CD4-positive, alpha-beta T cell (primary cell): ENCODE measurements around the gene RCN2. TPM values are rescaled to one million over a fixed set of nuclear protein-coding genes. Genes with fewer than 3 reads are reported as not detected.

Experiments used
- ATAC-seq: fragments of 200-7000 bp; cut with Tn5 transposase; one replicate; pipeline ENCODE4 v1.10.0; 2022; ENCODE audit warnings: mild to moderate bottlenecking; ENCODE audit not compliant: poor library complexity
- CTCF ChIA-PET: fragments of 350-600 bp; sonication (Branson Sonifier 250); formaldehyde crosslinking; loops from one replicate; lab custom pipeline; 2021; ENCODE audit warnings: antibody characterized with exemption, inconsistent platforms; lab: Charles Lee
- POLR2A ChIA-PET: fragments of 350-600 bp; sonication (Branson Sonifier 250); formaldehyde crosslinking; loops from one replicate; lab custom pipeline; 2021; ENCODE audit warnings: antibody characterized with exemption, inconsistent platforms; lab: Charles Lee
- DNase-seq, 14 experiments: peaks; one replicate each; pipeline ENCODE4 v3.0.0-alpha.2; 2013 to 2020; ENCODE audit warnings: mixed read lengths in 2 of 14
- H3K27ac ChIP-seq, 2 donors: one replicate each; pipeline versions ENCODE4 v1.5.1 to v1.7.0; 2013; ENCODE audit warnings: low read length in 2 of 2, low read depth in 1 of 2, mild to moderate bottlenecking in 1 of 2
- H3K27me3 ChIP-seq, 2 experiments: 1 replicate in 1 of 2; 2 replicates in 1 of 2; pipeline versions ENCODE4 v1.6.1 to v1.7.0; 2013; ENCODE audit warnings: low read length in 2 of 2, control low read depth in 1 of 2, mild to moderate bottlenecking in 1 of 2, moderate library complexity in 1 of 2; ENCODE audit not compliant: insufficient read depth in 2 of 2, control insufficient read depth in 1 of 2
- H3K36me3 ChIP-seq: one replicate; pipeline ENCODE4 v1.6.1; 2013; ENCODE audit warnings: low read length, control low read depth; ENCODE audit not compliant: insufficient read depth
- H3K4me1 ChIP-seq: one replicate; pipeline ENCODE4 v1.6.1; 2013; ENCODE audit warnings: low read length, control low read depth; ENCODE audit not compliant: insufficient read depth
- H3K4me3 ChIP-seq: one replicate; pipeline ENCODE4 v1.5.1; 2013; ENCODE audit warnings: mild to moderate bottlenecking, low read length, moderate library complexity
- H3K9me3 ChIP-seq, 2 experiments: 1 replicate in 1 of 2; 2 replicates in 1 of 2; pipeline versions ENCODE4 v1.6.1 to v1.7.0; 2013; ENCODE audit warnings: low read length in 2 of 2, mild to moderate bottlenecking in 2 of 2, control low read depth in 1 of 2, moderate library complexity in 1 of 2; ENCODE audit not compliant: control insufficient read depth in 1 of 2, insufficient read depth in 1 of 2
- H3K27ac Mint-ChIP-seq: one replicate; pipeline ENCODE4 v1.8.0; 2020; ENCODE audit warnings: mixed read lengths
- H3K27me3 Mint-ChIP-seq: one replicate; pipeline ENCODE4 v1.8.0; 2021; ENCODE audit warnings: mixed read lengths
- H3K36me3 Mint-ChIP-seq: one replicate; pipeline ENCODE4 v1.8.0; 2021; ENCODE audit warnings: low read depth, mixed read lengths
- H3K4me1 Mint-ChIP-seq: one replicate; pipeline ENCODE4 v1.8.0; 2021; ENCODE audit warnings: low read depth, mixed read lengths
- H3K4me3 Mint-ChIP-seq: one replicate; pipeline ENCODE4 v1.8.0; 2020; ENCODE audit warnings: mild to moderate bottlenecking, mixed read lengths
- H3K9me3 Mint-ChIP-seq: one replicate; pipeline ENCODE4 v1.8.0; 2020; ENCODE audit warnings: mixed read lengths
- intact Hi-C, 2 experiments: fragments of 100-400 bp; cut with DNase I in 1 of 2; cut with micrococcal nuclease in 1 of 2; formaldehyde crosslinking; loops; one replicate each; pipeline versions ENCODE4 v1.15.1 to v1.9.0; 2023 to 2025; cut with DNase I, micrococcal nuclease
- total RNA-seq, 174 experiments: library from RNA in 2 of 174; stranded (reverse) in 2 of 174; gene quantifications; one replicate each; pipeline ENCODE4 v1.2.3 and lab custom pipeline; 2021 to 2026
- TF ChIP-seq, protein P1 (sequence below): fragments of 200-600 bp; IDR thresholded peaks from one replicate; pipeline ENCODE4 v1.8.0; 2022; ENCODE audit warnings: antibody characterized with exemption, mild to moderate bottlenecking

Gene RCN2
- total RNA-seq, 2 experiments from 2014 or later, result 18.1 to 19.1 TPM

DNA sequence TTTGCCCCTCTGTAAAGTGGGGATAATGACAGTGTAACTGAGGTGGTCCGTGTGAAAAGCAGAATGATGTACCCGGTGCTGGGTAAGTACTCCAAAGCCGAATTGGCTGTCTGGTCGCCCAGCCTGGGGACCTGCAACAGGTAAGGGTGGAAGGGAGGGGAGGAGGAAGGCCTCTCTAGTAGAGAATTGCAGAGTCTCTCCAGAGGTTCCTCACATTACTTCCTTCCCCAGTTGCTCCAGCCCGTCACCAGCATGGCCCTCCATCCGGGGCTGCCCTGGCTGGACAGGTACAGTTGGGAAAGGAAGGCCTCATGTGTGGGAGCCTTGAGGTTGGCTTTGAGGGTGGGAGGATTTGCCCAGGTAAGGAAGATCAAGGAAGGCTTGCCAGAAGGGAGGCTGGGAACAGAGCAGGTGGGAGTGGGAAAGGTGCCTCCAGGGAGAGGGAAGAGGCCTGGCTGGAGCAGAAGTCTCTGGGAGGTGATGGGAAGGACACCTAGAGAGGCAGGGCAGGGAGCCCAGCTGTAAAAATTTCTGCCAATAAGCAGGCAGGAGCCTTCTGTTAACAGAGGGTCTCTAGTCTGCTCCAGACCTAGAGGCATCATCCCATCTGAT lies 61.7 kb downstream of the RCN2 start:
- no peak overlapping the region for H3K4me3 ChIP-seq
- no peak for ATAC-seq
- Mint-ChIP-seq H3K9me3 (no peaks in the 10 kb centered on the region), H3K36me3 (peaks cover 9% of the 10 kb centered on the region), H3K27me3 (no peaks in the 10 kb centered on the region), H3K4me3 (peak overlapping the region; percentile 78), H3K27ac (peak overlapping the region; percentile 98), H3K4me1 (peaks cover 63% of the 10 kb centered on the region)
- H3K9me3 ChIP-seq, result no peaks in the 10 kb centered on the region
- DNase-seq, result peak in 1 of 14 experiments; percentile 20
- H3K36me3 ChIP-seq, result peaks cover 5% of the 10 kb centered on the region
- POLR2A ChIA-PET, result interaction anchor here (0.8 to 6.4 kb wide), 4 partner anchors 10 to 61 kb away, joined by 3 to 124 read pairs (median 18); partner anchors contain the start of gene RCN2
- intact Hi-C loops, result loop anchor here in 1 of 2 experiments (5.0 to 10.0 kb wide), 2 partner anchors 86 to 432 kb away; partner anchors contain the start of genes HMG20A, PEAK1 and SCAPER
- CTCF ChIA-PET, result interaction anchor here (0.9 to 2.2 kb wide), 5 partner anchors 13 to 31 kb away, joined by 3 to 7 read pairs (median 5); no protein-coding TSS in a partner anchor
- H3K4me1 ChIP-seq, result peaks cover 68% of the 10 kb centered on the region
- TF ChIP-seq, protein P1, sequence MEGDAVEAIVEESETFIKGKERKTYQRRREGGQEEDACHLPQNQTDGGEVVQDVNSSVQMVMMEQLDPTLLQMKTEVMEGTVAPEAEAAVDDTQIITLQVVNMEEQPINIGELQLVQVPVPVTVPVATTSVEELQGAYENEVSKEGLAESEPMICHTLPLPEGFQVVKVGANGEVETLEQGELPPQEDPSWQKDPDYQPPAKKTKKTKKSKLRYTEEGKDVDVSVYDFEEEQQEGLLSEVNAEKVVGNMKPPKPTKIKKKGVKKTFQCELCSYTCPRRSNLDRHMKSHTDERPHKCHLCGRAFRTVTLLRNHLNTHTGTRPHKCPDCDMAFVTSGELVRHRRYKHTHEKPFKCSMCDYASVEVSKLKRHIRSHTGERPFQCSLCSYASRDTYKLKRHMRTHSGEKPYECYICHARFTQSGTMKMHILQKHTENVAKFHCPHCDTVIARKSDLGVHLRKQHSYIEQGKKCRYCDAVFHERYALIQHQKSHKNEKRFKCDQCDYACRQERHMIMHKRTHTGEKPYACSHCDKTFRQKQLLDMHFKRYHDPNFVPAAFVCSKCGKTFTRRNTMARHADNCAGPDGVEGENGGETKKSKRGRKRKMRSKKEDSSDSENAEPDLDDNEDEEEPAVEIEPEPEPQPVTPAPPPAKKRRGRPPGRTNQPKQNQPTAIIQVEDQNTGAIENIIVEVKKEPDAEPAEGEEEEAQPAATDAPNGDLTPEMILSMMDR, result no peak
- peak overlapping the region; percentile 88 for H3K27ac ChIP-seq
- H3K27me3 ChIP-seq, result no peaks in the 10 kb centered on the region

DNA sequence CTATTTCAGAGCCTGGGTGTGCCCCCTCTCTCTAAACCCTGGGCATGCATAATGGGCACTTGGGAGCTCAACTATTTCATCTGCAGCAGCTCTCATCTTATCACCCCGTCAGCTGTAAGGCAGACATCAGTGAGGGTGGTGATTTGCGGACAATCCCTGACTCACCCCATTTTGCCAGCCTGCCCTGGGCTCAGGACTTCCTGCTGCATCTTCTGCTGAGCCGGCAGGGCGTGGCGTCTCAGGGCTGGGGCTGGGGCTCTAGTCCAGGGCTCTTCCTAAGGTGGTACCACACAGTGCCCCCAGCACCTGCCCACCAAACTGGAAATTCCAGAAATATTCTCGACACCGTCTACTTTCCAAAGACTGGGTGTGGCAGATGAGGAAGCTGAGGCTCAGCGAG lies 62.5 kb downstream of the RCN2 start:
- TF ChIP-seq, protein P1, result no peak
- DNase-seq (peak in 13 of 14 experiments; percentile 44 to 80 (median 64)), ATAC-seq (peak; percentile 28)
- H3K4me1 ChIP-seq, result peaks cover 68% of the 10 kb centered on the region
- peaks cover 5% of the 10 kb centered on the region for H3K36me3 ChIP-seq
- H3K9me3 Mint-ChIP-seq, result no peaks in the 10 kb centered on the region
- no peaks in the 10 kb centered on the region for H3K27me3 ChIP-seq
- H3K4me1 Mint-ChIP-seq, result peaks cover 63% of the 10 kb centered on the region
- peak overlapping the region; percentile 98 for H3K27ac Mint-ChIP-seq
- peak overlapping the region; percentile 95 for H3K4me3 ChIP-seq
- peak overlapping the region; percentile 88 for H3K27ac ChIP-seq
- ChIA-PET POLR2A (interaction anchor here (0.8 to 6.4 kb wide), 8 partner anchors 9 to 90 kb away, joined by 3 to 124 read pairs (median 7); partner anchors contain the start of gene RCN2), CTCF (interaction anchor here (0.9 to 2.2 kb wide), 6 partner anchors 14 to 30 kb away, joined by 3 to 7 read pairs (median 5); no protein-coding TSS in a partner anchor)
- H3K36me3 Mint-ChIP-seq, result peaks cover 17% of the 10 kb centered on the region
- H3K9me3 ChIP-seq, result no peaks in the 10 kb centered on the region
- no peaks in the 10 kb centered on the region for H3K27me3 Mint-ChIP-seq
- peak overlapping the region; percentile 78 for H3K4me3 Mint-ChIP-seq
- intact Hi-C loops, result loop anchor here in 1 of 2 experiments (5.0 to 10.0 kb wide), 2 partner anchors 87 to 431 kb away; partner anchors contain the start of genes HMG20A, PEAK1 and SCAPER

DNA sequence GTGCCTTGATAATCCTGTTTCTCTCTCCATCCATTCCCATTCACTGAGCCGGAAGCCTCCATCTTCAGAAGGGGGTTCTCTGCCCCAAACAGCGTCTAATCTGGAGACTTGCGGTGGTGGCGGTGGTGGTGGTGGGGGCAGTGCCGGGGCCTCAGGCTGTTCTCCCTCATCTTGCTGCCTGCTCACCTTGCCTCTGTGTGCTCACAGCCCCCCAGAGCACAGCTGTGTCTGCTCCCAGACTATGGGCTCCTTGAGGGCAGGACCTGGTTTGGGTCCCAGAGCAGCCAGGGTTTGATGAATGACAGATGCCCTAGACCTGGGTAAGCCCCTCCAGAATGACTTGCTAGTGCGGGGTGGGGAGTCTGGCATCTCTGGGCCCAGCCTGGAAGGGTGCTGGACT lies 62.9 kb downstream of the RCN2 start:
- POLR2A ChIA-PET, result interaction anchor here (0.6 to 6.4 kb wide), 19 partner anchors 9 to 162 kb away, joined by 3 to 124 read pairs (median 7); partner anchors contain the start of genes RCN2, SCAPER and TSPAN3
- TF ChIP-seq, protein P1, result no peak
- intact Hi-C loops, result loop anchor here in 1 of 2 experiments (5.0 to 10.0 kb wide), 2 partner anchors 87 to 430 kb away; partner anchors contain the start of genes HMG20A, PEAK1 and SCAPER
- CTCF ChIA-PET, result interaction anchor here (0.7 to 2.4 kb wide), 9 partner anchors 15 to 443 kb away, joined by 3 to 13 read pairs (median 5); no protein-coding TSS in a partner anchor
- peaks cover 69% of the 10 kb centered on the region for H3K4me1 ChIP-seq
- Mint-ChIP-seq H3K36me3 (peaks cover 22% of the 10 kb centered on the region), H3K27me3 (no peaks in the 10 kb centered on the region), H3K27ac (peak overlapping the region; percentile 98), H3K4me1 (peaks cover 67% of the 10 kb centered on the region), H3K9me3 (no peaks in the 10 kb centered on the region), H3K4me3 (peak overlapping the region; percentile 95)
- peak overlapping the region; percentile 88 for H3K27ac ChIP-seq
- DNase-seq, result no peak
- no peaks in the 10 kb centered on the region for H3K9me3 ChIP-seq
- peak; percentile 1 for ATAC-seq
- peaks cover 7% of the 10 kb centered on the region for H3K36me3 ChIP-seq
- no peaks in the 10 kb centered on the region for H3K27me3 ChIP-seq
- peak overlapping the region; percentile 95 for H3K4me3 ChIP-seq
